SK-N-SH (cell line): ENCODE measurements around the gene NFIX. TPM values are rescaled to one million over a fixed set of nuclear protein-coding genes. Genes with fewer than 3 reads are reported as not detected.
A peak's percentile ranks its signal among the peaks of the same experiment; 100 is the strongest.

ENCODE experiments used
- CTCF ChIA-PET: fragments of 300-600, 350-600 bp; formaldehyde crosslinking; extraction: SDS; loops from one replicate; lab custom pipeline; 2021; lab: Yijun Ruan, JAX
- POLR2A ChIA-PET: fragments of 350-600 bp; sonication (Branson Sonifier 250); formaldehyde crosslinking; extraction: SDS; loops from one replicate; lab custom pipeline; 2020; ENCODE audit warnings: antibody characterized with exemption, inconsistent platforms; lab: Yijun Ruan, JAX
- DNase-seq: peaks from one replicate; pipeline ENCODE4 v3.0.0; 2012
- H2AFZ ChIP-seq: fragments of 200-600 bp; sonication (generic); 2 replicates; pipeline ENCODE4 v1.8.1; 2016; ENCODE audit warnings: antibody characterized with exemption, mild to moderate bottlenecking, low read depth
- H3F3A ChIP-seq: fragments of 200-600 bp; sonication (generic); replicated peaks from 2 replicates; pipeline ENCODE3; 2016; ENCODE audit warnings: antibody characterized with exemption, mild to moderate bottlenecking; ENCODE audit not compliant: insufficient read depth
- H3K27ac ChIP-seq, 2 experiments: fragments of 200-500 bp in 1 of 2; fragments of 200-600 bp in 1 of 2; sonication (Bioruptor generic) in 1 of 2; sonication (generic), shearing (Covaris generic) in 1 of 2; 2 replicates each; pipeline versions ENCODE4 v1.5.1 to v1.6.1; 2014 to 2016; ENCODE audit warnings: low read depth in 2 of 2, inconsistent platforms in 1 of 2, low read length in 1 of 2, mild to moderate bottlenecking in 1 of 2, mixed read lengths in 1 of 2
- H3K27me3 ChIP-seq: fragments of 200-600 bp; sonication (generic), shearing (Covaris generic); 2 replicates; pipeline ENCODE4 v1.6.1; 2016; ENCODE audit warnings: mixed run types; ENCODE audit not compliant: insufficient read depth
- H3K36me3 ChIP-seq, 2 experiments: fragments of 200-500 bp in 1 of 2; fragments of 200-600 bp in 1 of 2; sonication (Bioruptor generic) in 1 of 2; sonication (generic) in 1 of 2; replicated peaks in 1 of 2; 2 replicates each; pipeline versions ENCODE3 to v1.5.1; 2014 to 2016; ENCODE audit warnings: low read length in 1 of 2, mild to moderate bottlenecking in 1 of 2; ENCODE audit not compliant: insufficient read depth in 2 of 2, control insufficient read depth in 1 of 2
- H3K4me1 ChIP-seq, 2 experiments: fragments of 200-500 bp in 1 of 2; fragments of 200-600 bp in 1 of 2; sonication (Bioruptor generic) in 1 of 2; sonication (generic), shearing (Covaris generic) in 1 of 2; 2 replicates each; pipeline versions ENCODE4 v1.5.1 to v1.6.1; 2014 to 2016; ENCODE audit warnings: low read depth in 1 of 2, low read length in 1 of 2, mixed run types in 1 of 2; ENCODE audit not compliant: insufficient read depth in 2 of 2, control insufficient read depth in 1 of 2
- H3K4me2 ChIP-seq: fragments of 200-600 bp; sonication (generic), shearing (Covaris generic); 2 replicates; pipeline ENCODE4 v1.6.1; 2017; ENCODE audit warnings: mixed run types
- H3K4me3 ChIP-seq, 2 experiments: fragments of 200-500 bp in 1 of 2; fragments of 200-600 bp in 1 of 2; sonication (Bioruptor generic) in 1 of 2; sonication (generic), shearing (Covaris generic) in 1 of 2; 2 replicates each; pipeline versions ENCODE4 v1.5.1 to v1.8.1; 2014 to 2016; ENCODE audit warnings: low read depth in 2 of 2, inconsistent platforms in 1 of 2, low read length in 1 of 2, mild to moderate bottlenecking in 1 of 2, mixed read lengths in 1 of 2, moderate library complexity in 1 of 2
- H3K79me2 ChIP-seq: fragments of 200-600 bp; sonication (generic); 2 replicates; pipeline ENCODE4 v1.8.1; 2017; ENCODE audit warnings: mild to moderate bottlenecking; ENCODE audit not compliant: insufficient read depth
- H3K9ac ChIP-seq: fragments of 200-600 bp; sonication (generic); 2 replicates; pipeline ENCODE4 v1.6.1; 2017; ENCODE audit warnings: mixed run types
- H3K9me2 ChIP-seq: fragments of 200-600 bp; sonication (generic); 2 replicates; pipeline ENCODE4 v1.6.1; 2017; ENCODE audit warnings: mixed run types
- H3K9me3 ChIP-seq: fragments of 200-600 bp; sonication (generic); 2 replicates; pipeline ENCODE4 v1.6.1; 2017; ENCODE audit warnings: mixed run types, mild to moderate bottlenecking, moderate library complexity
- H4K20me1 ChIP-seq: fragments of 200-600 bp; sonication (generic); 2 replicates; pipeline ENCODE4 v1.6.1; 2017; ENCODE audit warnings: mild to moderate bottlenecking, mixed run types; ENCODE audit not compliant: insufficient read depth
- ELF1 ChIP-seq: IDR thresholded peaks from 2 replicates; pipeline ENCODE4 v1.4.0; 2012
- GABPA ChIP-seq: IDR thresholded peaks from 2 replicates; pipeline ENCODE4 v1.4.0; 2012; ENCODE audit warnings: low read depth, mild to moderate bottlenecking
- GATA2 ChIP-seq: sonication (generic); formaldehyde crosslinking; IDR thresholded peaks from 2 replicates; pipeline ENCODE4 v1.5.0; 2020; ENCODE audit warnings: mild to moderate bottlenecking, missing genetic modification reagents
- JUND ChIP-seq: IDR thresholded peaks from 2 replicates; pipeline ENCODE4 v1.4.0; 2012
- MEF2A ChIP-seq: IDR thresholded peaks from 2 replicates; pipeline ENCODE4 v1.4.0; 2012; ENCODE audit warnings: low read depth, borderline replicate concordance
- MXI1 ChIP-seq: IDR thresholded peaks from 2 replicates; pipeline ENCODE4 v1.6.1; 2012; ENCODE audit warnings: mild to moderate bottlenecking, low read depth, low read length, improper control_type of control experiment
- POLR2AphosphoS5 ChIP-seq: IDR thresholded peaks from 2 replicates; pipeline ENCODE4 v1.6.1; 2012; ENCODE audit warnings: low read depth, low read length
- RAD21 ChIP-seq: IDR thresholded peaks from 2 replicates; pipeline ENCODE4 v1.6.1; 2012; ENCODE audit warnings: mild to moderate bottlenecking, low read length
- RCOR1 ChIP-seq: fragments of 150-350 bp; IDR thresholded peaks from 2 replicates; pipeline ENCODE4 v1.6.1; 2017; ENCODE audit warnings: antibody characterized with exemption, low read length
- RFX5 ChIP-seq: IDR thresholded peaks from 2 replicates; pipeline ENCODE4 v1.6.1; 2012; ENCODE audit warnings: mild to moderate bottlenecking, improper control_type of control experiment, low read length
- SIN3A ChIP-seq: IDR thresholded peaks from 2 replicates; pipeline ENCODE4 v1.6.1; 2012; ENCODE audit warnings: low read depth, mild to moderate bottlenecking, low read length, moderate library complexity, borderline replicate concordance
- TAF1 ChIP-seq: IDR thresholded peaks from 2 replicates; pipeline ENCODE4 v1.6.1; 2012; ENCODE audit warnings: low read depth, mild to moderate bottlenecking, low read length, moderate library complexity, borderline replicate concordance
- TCF12 ChIP-seq: IDR thresholded peaks from 2 replicates; pipeline ENCODE4 v1.4.0; 2012
- TEAD4 ChIP-seq: IDR thresholded peaks from 2 replicates; pipeline ENCODE4 v1.4.0; 2012; ENCODE audit warnings: mild to moderate bottlenecking, borderline replicate concordance; ENCODE audit not compliant: insufficient read depth
- YY1 ChIP-seq: IDR thresholded peaks from 2 replicates; pipeline ENCODE4 v1.4.0; 2012; ENCODE audit warnings: low read depth, mild to moderate bottlenecking
- WGBS: methylation state at CpG from one replicate; pipeline ENCODE4 v1.1.6; 2017; ENCODE audit warnings: low lambda C conversion rate; 5-methylcytosine and 5-hydroxymethylcytosine counted together
- polyA plus RNA-seq, 3 experiments: library from polyadenylated mRNA; depleted of rRNA; stranded (reverse); fragments of >200 nt; gene quantifications; 2 replicates each; pipeline ENCODE4 v1.2.3, GENCODE V29; 2012
- TF ChIP-seq, protein P1 (sequence below): IDR thresholded peaks from 2 replicates; pipeline ENCODE4 v1.4.0; 2012; ENCODE audit warnings: low read depth
- TF ChIP-seq, protein P2 (sequence below): IDR thresholded peaks from 2 replicates; pipeline ENCODE4 v1.4.0; 2012; ENCODE audit warnings: low read depth, borderline replicate concordance
- TF ChIP-seq, protein P3 (sequence below): IDR thresholded peaks from 2 replicates; pipeline ENCODE4; 2012
- TF ChIP-seq, protein P4 (sequence below): fragments of 150-350 bp; IDR thresholded peaks from 2 replicates; pipeline ENCODE4 v1.6.1; 2016; ENCODE audit warnings: mild to moderate bottlenecking, low read depth, low read length
- TF ChIP-seq, protein P5 (sequence below): fragments of 200-600 bp; sonication (generic); IDR thresholded peaks from 2 replicates; pipeline ENCODE4 v1.6.1; 2017; ENCODE audit warnings: antibody characterized with exemption, mild to moderate bottlenecking, moderate library complexity

Gene NFIX
- polyA plus RNA-seq, 1 of the 3 experiments (the other 2 are of a cell fraction): 14.8 TPM

DNA sequence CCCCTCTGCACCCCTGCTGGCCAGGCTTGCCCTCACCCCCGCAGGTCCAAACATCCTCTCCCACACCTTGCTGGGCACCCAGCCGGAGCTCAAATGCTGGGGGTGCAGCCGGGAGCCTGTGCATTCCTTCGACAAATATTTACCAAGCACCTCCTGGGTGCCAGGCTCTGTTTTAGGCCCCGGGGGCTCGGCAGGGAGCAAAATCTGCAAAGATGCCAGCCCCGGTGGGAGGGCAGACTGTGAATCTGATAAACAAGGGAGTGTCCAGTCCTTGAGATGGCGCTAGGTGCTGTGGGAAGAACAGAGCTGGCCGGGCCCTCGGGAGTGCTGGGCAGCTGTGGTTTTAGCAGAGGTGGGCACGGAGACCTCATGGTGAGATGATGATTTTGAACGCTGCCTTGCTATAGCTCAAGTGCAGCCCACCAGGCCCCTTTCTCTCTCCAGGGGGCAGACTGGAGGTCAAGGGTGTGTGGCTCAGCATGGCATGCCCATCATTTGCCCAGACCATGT, 10.6 kb downstream of the NFIX start:
- H3K79me2 ChIP-seq: peaks cover 18% of the 10 kb centered on the region
- WGBS: 92% methylated on average over 11 of the region's 12 CpGs
- TF ChIP-seq, protein P1, sequence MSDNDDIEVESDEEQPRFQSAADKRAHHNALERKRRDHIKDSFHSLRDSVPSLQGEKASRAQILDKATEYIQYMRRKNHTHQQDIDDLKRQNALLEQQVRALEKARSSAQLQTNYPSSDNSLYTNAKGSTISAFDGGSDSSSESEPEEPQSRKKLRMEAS: no peak
- TF ChIP-seq SIN3A (no peak), GABPA (no peak), GATA2 (CRISPR knock-in tag) (no peak), TAF1 (no peak), MXI1 (no peak), POLR2AphosphoS5 (no peak), RAD21 (no peak), RCOR1 (no peak), YY1 (no peak), JUND (no peak), TEAD4 (no peak), MEF2A (no peak), RFX5 (no peak), ELF1 (no peak), TCF12 (no peak)
- TF ChIP-seq, protein P2, sequence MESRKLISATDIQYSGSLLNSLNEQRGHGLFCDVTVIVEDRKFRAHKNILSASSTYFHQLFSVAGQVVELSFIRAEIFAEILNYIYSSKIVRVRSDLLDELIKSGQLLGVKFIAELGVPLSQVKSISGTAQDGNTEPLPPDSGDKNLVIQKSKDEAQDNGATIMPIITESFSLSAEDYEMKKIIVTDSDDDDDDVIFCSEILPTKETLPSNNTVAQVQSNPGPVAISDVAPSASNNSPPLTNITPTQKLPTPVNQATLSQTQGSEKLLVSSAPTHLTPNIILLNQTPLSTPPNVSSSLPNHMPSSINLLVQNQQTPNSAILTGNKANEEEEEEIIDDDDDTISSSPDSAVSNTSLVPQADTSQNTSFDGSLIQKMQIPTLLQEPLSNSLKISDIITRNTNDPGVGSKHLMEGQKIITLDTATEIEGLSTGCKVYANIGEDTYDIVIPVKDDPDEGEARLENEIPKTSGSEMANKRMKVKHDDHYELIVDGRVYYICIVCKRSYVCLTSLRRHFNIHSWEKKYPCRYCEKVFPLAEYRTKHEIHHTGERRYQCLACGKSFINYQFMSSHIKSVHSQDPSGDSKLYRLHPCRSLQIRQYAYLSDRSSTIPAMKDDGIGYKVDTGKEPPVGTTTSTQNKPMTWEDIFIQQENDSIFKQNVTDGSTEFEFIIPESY: no peak
- TF ChIP-seq, protein P3, sequence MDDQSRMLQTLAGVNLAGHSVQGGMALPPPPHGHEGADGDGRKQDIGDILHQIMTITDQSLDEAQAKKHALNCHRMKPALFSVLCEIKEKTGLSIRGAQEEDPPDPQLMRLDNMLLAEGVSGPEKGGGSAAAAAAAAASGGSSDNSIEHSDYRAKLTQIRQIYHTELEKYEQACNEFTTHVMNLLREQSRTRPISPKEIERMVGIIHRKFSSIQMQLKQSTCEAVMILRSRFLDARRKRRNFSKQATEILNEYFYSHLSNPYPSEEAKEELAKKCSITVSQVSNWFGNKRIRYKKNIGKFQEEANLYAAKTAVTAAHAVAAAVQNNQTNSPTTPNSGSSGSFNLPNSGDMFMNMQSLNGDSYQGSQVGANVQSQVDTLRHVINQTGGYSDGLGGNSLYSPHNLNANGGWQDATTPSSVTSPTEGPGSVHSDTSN: no peak
- TF ChIP-seq, protein P4, sequence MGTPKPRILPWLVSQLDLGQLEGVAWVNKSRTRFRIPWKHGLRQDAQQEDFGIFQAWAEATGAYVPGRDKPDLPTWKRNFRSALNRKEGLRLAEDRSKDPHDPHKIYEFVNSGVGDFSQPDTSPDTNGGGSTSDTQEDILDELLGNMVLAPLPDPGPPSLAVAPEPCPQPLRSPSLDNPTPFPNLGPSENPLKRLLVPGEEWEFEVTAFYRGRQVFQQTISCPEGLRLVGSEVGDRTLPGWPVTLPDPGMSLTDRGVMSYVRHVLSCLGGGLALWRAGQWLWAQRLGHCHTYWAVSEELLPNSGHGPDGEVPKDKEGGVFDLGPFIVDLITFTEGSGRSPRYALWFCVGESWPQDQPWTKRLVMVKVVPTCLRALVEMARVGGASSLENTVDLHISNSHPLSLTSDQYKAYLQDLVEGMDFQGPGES: no peak
- TF ChIP-seq, protein P5, sequence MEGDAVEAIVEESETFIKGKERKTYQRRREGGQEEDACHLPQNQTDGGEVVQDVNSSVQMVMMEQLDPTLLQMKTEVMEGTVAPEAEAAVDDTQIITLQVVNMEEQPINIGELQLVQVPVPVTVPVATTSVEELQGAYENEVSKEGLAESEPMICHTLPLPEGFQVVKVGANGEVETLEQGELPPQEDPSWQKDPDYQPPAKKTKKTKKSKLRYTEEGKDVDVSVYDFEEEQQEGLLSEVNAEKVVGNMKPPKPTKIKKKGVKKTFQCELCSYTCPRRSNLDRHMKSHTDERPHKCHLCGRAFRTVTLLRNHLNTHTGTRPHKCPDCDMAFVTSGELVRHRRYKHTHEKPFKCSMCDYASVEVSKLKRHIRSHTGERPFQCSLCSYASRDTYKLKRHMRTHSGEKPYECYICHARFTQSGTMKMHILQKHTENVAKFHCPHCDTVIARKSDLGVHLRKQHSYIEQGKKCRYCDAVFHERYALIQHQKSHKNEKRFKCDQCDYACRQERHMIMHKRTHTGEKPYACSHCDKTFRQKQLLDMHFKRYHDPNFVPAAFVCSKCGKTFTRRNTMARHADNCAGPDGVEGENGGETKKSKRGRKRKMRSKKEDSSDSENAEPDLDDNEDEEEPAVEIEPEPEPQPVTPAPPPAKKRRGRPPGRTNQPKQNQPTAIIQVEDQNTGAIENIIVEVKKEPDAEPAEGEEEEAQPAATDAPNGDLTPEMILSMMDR: no peak
- no peak overlapping the region for H3K4me2 ChIP-seq
- H2AFZ ChIP-seq: no peak overlapping the region
- CTCF ChIA-PET: interaction anchor here (0.8 to 4.2 kb wide), 12 partner anchors 8 to 88 kb away, joined by 3 to 26 read pairs (median 6); no protein-coding TSS in a partner anchor
- peaks cover 10% of the 10 kb centered on the region; the same call in 1 of the 2 replicates for H4K20me1 ChIP-seq
- H3K36me3 ChIP-seq: no peaks in the 10 kb centered on the region
- H3K4me3 ChIP-seq: no peak overlapping the region
- no peak overlapping the region for H3K27ac ChIP-seq
- DNase-seq: peak; percentile 20
- H3K27me3 ChIP-seq: no peaks in the 10 kb centered on the region
- H3K9me2 ChIP-seq: no peaks in the 10 kb centered on the region
- no peaks in the 10 kb centered on the region for H3F3A ChIP-seq
- H3K4me1 ChIP-seq: no peaks in the 10 kb centered on the region
- POLR2A ChIA-PET: no interaction called here
- no peak overlapping the region for H3K9ac ChIP-seq
- no peaks in the 10 kb centered on the region for H3K9me3 ChIP-seq
